ENCODE measurements around the gene RAB3C.

GRCh38 chr5:58571501-58571900 is 11.4 kb upstream of the RAB3C start:
- TF ChIP-seq CTCF (conservative IDR thresholded peaks at IDR 0.05) (no peak), ZFX (IDR thresholded peaks at IDR 0.05) (no peak)
